HG02678 (cell line): Measurements from ENCODE around the gene EPHB1.
A peak's percentile ranks its signal among the peaks of the same experiment; 100 is the strongest.

Source experiments
- ATAC-seq: cut with Tn5 transposase; IDR thresholded peaks from one replicate; pipeline ENCODE4 v1.9.1; 2021; ENCODE audit warnings: mild to moderate bottlenecking, moderate library complexity; ENCODE audit not compliant: unreplicated experiment

Gene EPHB1

GRCh38 chr3:134877788-134878187, 82.7 kb downstream of the EPHB1 start:
- ATAC-seq, result no peak

GRCh38 chr3:134879990-134880389, 84.9 kb downstream of the EPHB1 start:
- ATAC-seq, result no peak

- ATAC-seq, result no peak
These were observed 85.4 kb downstream of the EPHB1 start for GRCh38 chr3:134880431-134880830.

GRCh38 chr3:134881305-134881704, 86.2 kb downstream of the EPHB1 start:
- no peak for ATAC-seq

GRCh38 chr3:134883697-134884385, 88.8 kb downstream of the EPHB1 start:
- ATAC-seq, result no peak

GRCh38 chr3:134885877-134886621, 91.0 kb downstream of the EPHB1 start:
- ATAC-seq, result peak; percentile 89

- no peak for ATAC-seq
These were observed 91.9 kb downstream of the EPHB1 start for GRCh38 chr3:134886991-134887390.

GRCh38 chr3:134887536-134887935, 92.5 kb downstream of the EPHB1 start:
- ATAC-seq, result no peak

GRCh38 chr3:134892326-134892725, 97.3 kb downstream of the EPHB1 start:
- no peak for ATAC-seq

- no peak for ATAC-seq
These were observed 97.7 kb downstream of the EPHB1 start for GRCh38 chr3:134892761-134893160.

- no peak for ATAC-seq
These were observed 99.5 kb downstream of the EPHB1 start for GRCh38 chr3:134894533-134894932.

- ATAC-seq, result no peak
These were observed 100.1 kb downstream of the EPHB1 start for GRCh38 chr3:134895181-134895580.

GRCh38 chr3:134896141-134896540, 101.1 kb downstream of the EPHB1 start:
- no peak for ATAC-seq

GRCh38 chr3:134896696-134897095, 101.6 kb downstream of the EPHB1 start:
- ATAC-seq, result no peak

- ATAC-seq, result no peak
These were observed 102.5 kb downstream of the EPHB1 start for GRCh38 chr3:134897391-134898141.

GRCh38 chr3:134898181-134898754, 103.2 kb downstream of the EPHB1 start:
- ATAC-seq, result no peak

- ATAC-seq, result no peak
These were observed 104.7 kb downstream of the EPHB1 start for GRCh38 chr3:134899786-134900185.

- no peak for ATAC-seq
These were observed 105.4 kb downstream of the EPHB1 start for GRCh38 chr3:134900482-134900881.

GRCh38 chr3:134901461-134901860, 106.4 kb downstream of the EPHB1 start:
- ATAC-seq, result no peak

- ATAC-seq, result peak; percentile 38
These were observed 108.8 kb downstream of the EPHB1 start for GRCh38 chr3:134903837-134904236.

GRCh38 chr3:134904241-134904771, 109.2 kb downstream of the EPHB1 start:
- peak; percentile 95 for ATAC-seq
